PC-9 (cell line): Measurements from ENCODE around the gene NFYC. TPM values are rescaled to one million over a fixed set of nuclear protein-coding genes. Genes with fewer than 3 reads are reported as not detected.

Experiments used
- BruUV-seq: library from RNA; stranded (reverse); fragments of 400-500 nt; replicated peaks from 2 replicates; lab custom pipeline; 2021; lab: Mats Ljungman, UMichigan
- CTCF ChIA-PET: fragments of 300-600 bp; sonication (Branson Sonifier 250); formaldehyde crosslinking; loops from one replicate; lab custom pipeline; 2022; ENCODE audit warnings: antibody characterized with exemption; lab: Charles Lee
- POLR2A ChIA-PET: fragments of 300-600 bp; sonication (Branson Sonifier 250); formaldehyde crosslinking; loops from one replicate; lab custom pipeline; 2022; ENCODE audit warnings: antibody characterized with exemption; ENCODE audit not compliant: unreplicated experiment; lab: Charles Lee
- DNase-seq, 2 experiments: peaks; one replicate each; pipeline versions ENCODE4 v3.0.0 to v3.0.0-alpha.2; 2015 to 2022; ENCODE audit warnings: mixed read lengths in 1 of 2
- H2AFZ ChIP-seq: fragments of 200-600 bp; sonication (generic); 2 replicates; pipeline ENCODE4 v1.8.1; 2017; ENCODE audit warnings: antibody characterized with exemption
- H3F3A ChIP-seq: fragments of 200-600 bp; sonication (generic); 2 replicates; pipeline ENCODE4 v1.8.1; 2017; ENCODE audit warnings: antibody characterized with exemption, mild to moderate bottlenecking, low read depth; ENCODE audit not compliant: insufficient read depth
- H3K27ac ChIP-seq: fragments of 200-600 bp; sonication (generic); 2 replicates; pipeline ENCODE4 v1.6.1; 2016; ENCODE audit warnings: mixed run types
- H3K27me3 ChIP-seq: fragments of 200-600 bp; sonication (generic); 2 replicates; pipeline ENCODE4 v1.6.1; 2016; ENCODE audit warnings: low read depth, mixed run types; ENCODE audit not compliant: insufficient read depth
- H3K36me3 ChIP-seq: fragments of 200-600 bp; sonication (generic); 2 replicates; pipeline ENCODE4 v1.6.1; 2016; ENCODE audit warnings: low read depth, mixed run types
- H3K4me1 ChIP-seq: fragments of 200-600 bp; sonication (generic); replicated peaks from 2 replicates; pipeline ENCODE4 v1.6.1; 2016; ENCODE audit warnings: mixed run types; ENCODE audit not compliant: insufficient read depth
- H3K4me2 ChIP-seq: fragments of 200-600 bp; sonication (generic); 2 replicates; pipeline ENCODE4 v1.6.1; 2017; ENCODE audit warnings: mixed run types
- H3K4me3 ChIP-seq: fragments of 200-600 bp; sonication (generic); 2 replicates; pipeline ENCODE4 v1.6.1; 2016; ENCODE audit warnings: mixed run types
- H3K79me2 ChIP-seq: fragments of 200-600 bp; sonication (generic); 2 replicates; pipeline ENCODE4 v1.6.1; 2017; ENCODE audit warnings: low read depth, mixed run types
- H3K9me2 ChIP-seq: fragments of 200-600 bp; sonication (generic); 2 replicates; pipeline ENCODE4 v1.8.1; 2017; ENCODE audit warnings: mild to moderate bottlenecking; ENCODE audit not compliant: insufficient read depth
- H3K9me3 ChIP-seq: fragments of 200-600 bp; sonication (generic); 2 replicates; pipeline ENCODE4 v1.8.1; 2016; ENCODE audit warnings: low read depth; ENCODE audit not compliant: insufficient read depth
- H4K20me1 ChIP-seq: fragments of 200-600 bp; sonication (generic); 2 replicates; pipeline ENCODE4 v1.8.1; 2017; ENCODE audit not compliant: insufficient read depth
- CTCF ChIP-seq: fragments of 200-600 bp; sonication (generic); conservative IDR thresholded peaks from 2 replicates; pipeline ENCODE4 v1.6.1; 2017; ENCODE audit warnings: mixed run types, antibody characterized with exemption, mild to moderate bottlenecking, moderate library complexity
- EZH2 ChIP-seq: fragments of 200-600 bp; sonication (generic); IDR thresholded peaks from 2 replicates; pipeline ENCODE4 v1.8.0; 2017; ENCODE audit warnings: antibody characterized with exemption, low read depth
- intact Hi-C: fragments of 100-400 bp; cut with micrococcal nuclease; formaldehyde crosslinking; loops from one replicate; pipeline ENCODE4 v1.10.0; 2022; ENCODE audit not compliant: unreplicated experiment
- total RNA-seq: library from RNA; stranded (reverse); gene quantifications from 2 replicates; pipeline ENCODE4 v1.2.3, GENCODE V29; 2021

Gene NFYC
- total RNA-seq, 1 experiment from 2014 or later, result 91.1 TPM

GRCh38 chr1:40803902-40804301, 112.4 kb downstream of the NFYC start:
- no peak for DNase-seq
- intact Hi-C loops, result no loop called here
- Histone ChIP-seq H2AFZ (no peak overlapping the region), H3K27me3 (no peaks in the 10 kb centered on the region), H3K36me3 (no peaks in the 10 kb centered on the region), H3K4me1 (peaks cover 14% of the 10 kb centered on the region), H3K27ac (no peak overlapping the region), H3K79me2 (no peaks in the 10 kb centered on the region), H3K4me3 (no peak overlapping the region), H3K4me2 (no peak overlapping the region), H3K9me3 (no peaks in the 10 kb centered on the region), H3K9me2 (no peaks in the 10 kb centered on the region), H4K20me1 (no peaks in the 10 kb centered on the region), H3F3A (peaks cover 30% of the 10 kb centered on the region)
- BruUV-seq, result no TSS peak
- ChIA-PET CTCF (no interaction called here), POLR2A (no interaction called here)
- TF ChIP-seq CTCF, result no peak
- no peak for TF ChIP-seq EZH2

DNA sequence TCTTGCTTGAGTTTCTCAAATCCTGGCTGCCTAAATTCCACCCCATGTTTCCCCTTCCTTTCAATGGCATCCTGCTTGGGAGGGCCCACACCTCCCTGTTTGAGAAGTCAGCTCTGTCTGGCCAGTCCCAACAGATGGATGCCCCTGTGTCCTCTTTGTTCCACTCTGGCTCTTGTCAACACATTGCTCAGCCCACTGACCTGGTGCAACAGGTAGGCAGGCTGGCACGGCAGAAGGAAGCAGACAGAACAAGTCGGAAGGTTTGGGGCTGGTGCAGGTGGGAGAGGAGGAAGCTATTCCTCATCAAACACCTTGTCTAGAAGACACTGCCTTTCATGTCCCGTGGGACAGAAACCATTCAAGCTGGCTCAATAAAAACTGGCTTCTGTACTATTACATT, 114.7 kb downstream of the NFYC start:
- no peaks in the 10 kb centered on the region for H3K79me2 ChIP-seq
- peaks cover 23% of the 10 kb centered on the region; the same call in 1 of the 2 replicates for H3F3A ChIP-seq
- DNase-seq, result no peak
- no peaks in the 10 kb centered on the region for H3K9me3 ChIP-seq
- TF ChIP-seq CTCF (no peak), EZH2 (no peak)
- H3K36me3 ChIP-seq, result no peaks in the 10 kb centered on the region
- POLR2A ChIA-PET, result interaction anchor here (0.5 kb wide), 1 partner anchor 183 kb away, joined by 3 read pairs; no protein-coding TSS in a partner anchor
- H3K4me1 ChIP-seq, result peaks cover 9% of the 10 kb centered on the region
- H4K20me1 ChIP-seq, result no peaks in the 10 kb centered on the region
- no peak overlapping the region for H3K4me3 ChIP-seq
- no peaks in the 10 kb centered on the region for H3K9me2 ChIP-seq
- intact Hi-C loops, result no loop called here
- no peak overlapping the region for H3K27ac ChIP-seq
- no peak overlapping the region for H2AFZ ChIP-seq
- no TSS peak for BruUV-seq
- H3K4me2 ChIP-seq, result no peak overlapping the region
- CTCF ChIA-PET, result no interaction called here
- peaks cover 2% of the 10 kb centered on the region; the same call in 1 of the 2 replicates for H3K27me3 ChIP-seq

- Histone ChIP-seq H3K4me1 (peaks cover 1% of the 10 kb centered on the region; the same call in 1 of the 2 replicates), H2AFZ (no peak overlapping the region), H3K27me3 (peaks cover 5% of the 10 kb centered on the region; the same call in 1 of the 2 replicates), H3F3A (peaks cover 15% of the 10 kb centered on the region; the same call in 1 of the 2 replicates), H3K36me3 (no peaks in the 10 kb centered on the region), H3K9me2 (no peaks in the 10 kb centered on the region), H3K27ac (no peak overlapping the region), H3K4me3 (no peak overlapping the region), H3K79me2 (no peaks in the 10 kb centered on the region), H4K20me1 (no peaks in the 10 kb centered on the region), H3K4me2 (no peak overlapping the region), H3K9me3 (no peaks in the 10 kb centered on the region)
- intact Hi-C loops, result no loop called here
- BruUV-seq, result no TSS peak
- no peak for DNase-seq
- TF ChIP-seq CTCF (no peak), EZH2 (no peak)
- ChIA-PET CTCF (no interaction called here), POLR2A (interaction anchor here (0.6 kb wide), 1 partner anchor 298 kb away, joined by 4 read pairs; no protein-coding TSS in a partner anchor)
Observed at GRCh38 chr1:40806731-40807695, 115.5 kb downstream of the NFYC start.
